Measurements from ENCODE around the gene ZNF691. TPM values are rescaled to one million over a fixed set of nuclear protein-coding genes. Genes with fewer than 3 reads are reported as not detected.

The ZNF691 gene
- total RNA-seq, 1 experiment from 2014 or later = 6.5 TPM

Other genes with a start within 250 kb of the ZNF691 start
- gene PPIH, start 188.2 kb upstream of the ZNF691 start, total RNA-seq (2014; rRNA removed; shearing (Covaris generic)) = 61.2 and 61.7 TPM in 2 replicates
- gene YBX1, start 164.2 kb upstream of the ZNF691 start, total RNA-seq (2014; rRNA removed; shearing (Covaris generic)) = 900 and 1,047 TPM in 2 replicates
- gene CLDN19, start 106.4 kb upstream of the ZNF691 start, total RNA-seq (2014; rRNA removed; shearing (Covaris generic)) = not detected in 2 replicates
- 19.1 TPM in 2 replicates for gene P3H1, start 79.6 kb upstream of the ZNF691 start, total RNA-seq (2014; rRNA removed; shearing (Covaris generic))
- 2.0 and 3.1 TPM in 2 replicates for gene C1orf50, start 79.4 kb upstream of the ZNF691 start, total RNA-seq (2014; rRNA removed; shearing (Covaris generic))
- 0.03 TPM in 1 of 2 replicates, not detected in the other for gene TMEM269, start 61.6 kb upstream of the ZNF691 start, total RNA-seq (2014; rRNA removed; shearing (Covaris generic))
- 4.9 and 5.4 TPM in 2 replicates for gene ERMAP, start 29.5 kb upstream of the ZNF691 start, total RNA-seq (2014; rRNA removed; shearing (Covaris generic))
- 17.1 and 19.7 TPM in 2 replicates for gene SVBP, start 29.2 kb upstream of the ZNF691 start, total RNA-seq (2014; rRNA removed; shearing (Covaris generic))
- 916 and 965 TPM in 2 replicates for gene SLC2A1, start 112.3 kb downstream of the ZNF691 start, total RNA-seq (2014; rRNA removed; shearing (Covaris generic))